OCI-LY7 (cell line): Measurements from ENCODE around the gene DCAF5. TPM values are rescaled to one million over a fixed set of nuclear protein-coding genes. Genes with fewer than 3 reads are reported as not detected.

Experiments used
- BruUV-seq: library from RNA; stranded (reverse); fragments of 400-500 nt; replicated peaks from 2 replicates; lab custom pipeline; 2021; lab: Mats Ljungman, UMichigan
- CTCF ChIA-PET: fragments of 300-600 bp; sonication (Branson Sonifier 250); formaldehyde crosslinking; loops from one replicate; lab custom pipeline; 2022; ENCODE audit warnings: antibody characterized with exemption; ENCODE audit not compliant: unreplicated experiment; lab: Charles Lee
- POLR2A ChIA-PET: fragments of 300-600 bp; sonication (Branson Sonifier 250); formaldehyde crosslinking; loops from one replicate; lab custom pipeline; 2022; ENCODE audit warnings: antibody characterized with exemption; lab: Charles Lee
- DNase-seq: peaks from one replicate; pipeline ENCODE4 v3.0.0-alpha.2; 2015; ENCODE audit warnings: low spot score
- H2AFZ ChIP-seq: fragments of 200-600 bp; sonication (generic), shearing (Covaris generic); 2 replicates; pipeline ENCODE4 v1.6.1; 2014; ENCODE audit warnings: mild to moderate bottlenecking, antibody characterized with exemption, low read length, moderate library complexity
- H3K27ac ChIP-seq: fragments of 200-600 bp; sonication (generic); 2 replicates; pipeline ENCODE4 v1.5.1; 2014; ENCODE audit warnings: mixed run types, low read depth, mild to moderate bottlenecking, moderate library complexity, low read length, inconsistent platforms; ENCODE audit not compliant: poor library complexity, severe bottlenecking
- H3K36me3 ChIP-seq: fragments of 200-600 bp; sonication (generic); 2 replicates; pipeline ENCODE4 v1.6.1; 2014; ENCODE audit warnings: mild to moderate bottlenecking, antibody characterized with exemption, low read length, moderate library complexity, mixed read lengths; ENCODE audit not compliant: insufficient read depth
- H3K4me1 ChIP-seq: fragments of 200-600 bp; sonication (generic); 2 replicates; pipeline ENCODE4 v1.5.1; 2014; ENCODE audit warnings: mild to moderate bottlenecking, low read length; ENCODE audit not compliant: insufficient read depth, poor library complexity, severe bottlenecking
- H3K4me2 ChIP-seq: fragments of 200-600 bp; sonication (generic); 2 replicates; pipeline ENCODE4 v1.6.1; 2014; ENCODE audit warnings: mild to moderate bottlenecking, low read length
- H3K4me3 ChIP-seq: fragments of 200-600 bp; sonication (generic); 2 replicates; pipeline ENCODE4 v1.5.1; 2014; ENCODE audit warnings: mild to moderate bottlenecking, low read depth, low read length; ENCODE audit not compliant: poor library complexity, severe bottlenecking
- H3K79me2 ChIP-seq: fragments of 200-600 bp; sonication (generic); 2 replicates; pipeline ENCODE4 v1.6.1; 2016; ENCODE audit warnings: low read depth, mild to moderate bottlenecking, low read length, moderate library complexity, mixed read lengths; ENCODE audit not compliant: insufficient read depth
- H3K9me2 ChIP-seq: fragments of 200-600 bp; sonication (generic); 2 replicates; pipeline ENCODE4 v1.6.1; 2016; ENCODE audit warnings: mild to moderate bottlenecking, low read length, mixed read lengths; ENCODE audit not compliant: insufficient read depth
- H3K9me3 ChIP-seq: fragments of 200-600 bp; sonication (generic); 2 replicates; pipeline ENCODE4 v1.6.1; 2014; ENCODE audit warnings: mild to moderate bottlenecking, mixed run types, low read length, mixed read lengths
- H4K20me1 ChIP-seq: fragments of 200-600 bp; sonication (generic); 2 replicates; pipeline ENCODE4 v1.6.1; 2014; ENCODE audit warnings: mild to moderate bottlenecking, antibody characterized with exemption, low read length, moderate library complexity, mixed read lengths; ENCODE audit not compliant: insufficient read depth
- EZH2phosphoT487 ChIP-seq: fragments of 200-600 bp; sonication (generic); IDR thresholded peaks from 2 replicates; pipeline ENCODE4 v1.6.1; 2018; ENCODE audit warnings: low read depth, borderline replicate concordance, mild to moderate bottlenecking, mixed run types, antibody characterized with exemption, low read length, moderate library complexity, mixed read lengths
- intact Hi-C: fragments of 100-400 bp; cut with micrococcal nuclease; formaldehyde crosslinking; loops from one replicate; pipeline ENCODE4 v1.10.0; 2022; ENCODE audit not compliant: unreplicated experiment
- total RNA-seq, 2 experiments: library from RNA; depleted of rRNA in 1 of 2; stranded (reverse); fragments of >200 nt in 1 of 2; shearing (Covaris generic) in 1 of 2; gene quantifications; 2 replicates each; pipeline ENCODE4 v1.2.3, GENCODE V29; 2014 to 2022
- TF ChIP-seq, protein P1 (sequence below): fragments of 200-600 bp; sonication (generic); conservative IDR thresholded peaks from 2 replicates; pipeline ENCODE4 v1.5.1; 2014; ENCODE audit warnings: mild to moderate bottlenecking, antibody characterized with exemption, low read length, moderate library complexity, mixed read lengths

DCAF5 gene
- total RNA-seq, 2 experiments from 2014 or later: 23.1 to 46.0 TPM

DNA sequence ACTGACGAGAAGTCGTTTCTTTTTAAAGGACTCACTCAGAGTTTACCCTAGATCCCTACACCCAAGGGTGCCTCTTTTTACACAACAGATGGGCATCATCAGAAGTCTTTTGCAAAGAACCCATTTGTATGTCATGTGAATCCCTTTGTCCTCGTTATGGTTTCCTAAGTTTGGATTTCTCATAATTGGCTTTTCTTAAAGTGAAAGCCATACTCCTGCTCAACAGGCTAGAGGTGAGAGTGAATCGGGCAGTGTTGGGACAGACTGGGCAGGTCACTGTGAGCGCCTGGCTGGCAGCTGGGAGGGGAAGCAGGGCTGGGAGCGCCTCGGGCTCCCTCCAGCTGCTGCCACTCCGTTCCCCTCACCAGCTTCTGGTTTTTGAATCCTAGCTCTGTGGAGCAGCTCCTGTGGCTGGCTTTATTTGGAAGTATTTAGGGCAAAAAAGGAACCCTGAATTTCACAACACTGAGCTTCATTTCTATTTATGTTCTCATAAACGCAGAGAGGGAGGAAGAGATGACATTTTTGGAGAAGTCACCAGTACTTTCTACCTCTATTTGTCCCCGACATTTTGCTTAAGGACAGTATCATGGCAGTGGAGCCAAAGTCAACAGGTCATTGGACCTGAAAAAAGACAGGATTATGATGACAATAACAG lies 110.0 kb downstream of the DCAF5 start:
- no peaks in the 10 kb centered on the region for H3K36me3 ChIP-seq
- CTCF ChIA-PET: no interaction called here
- H3K4me2 ChIP-seq: no peak overlapping the region

DNA sequence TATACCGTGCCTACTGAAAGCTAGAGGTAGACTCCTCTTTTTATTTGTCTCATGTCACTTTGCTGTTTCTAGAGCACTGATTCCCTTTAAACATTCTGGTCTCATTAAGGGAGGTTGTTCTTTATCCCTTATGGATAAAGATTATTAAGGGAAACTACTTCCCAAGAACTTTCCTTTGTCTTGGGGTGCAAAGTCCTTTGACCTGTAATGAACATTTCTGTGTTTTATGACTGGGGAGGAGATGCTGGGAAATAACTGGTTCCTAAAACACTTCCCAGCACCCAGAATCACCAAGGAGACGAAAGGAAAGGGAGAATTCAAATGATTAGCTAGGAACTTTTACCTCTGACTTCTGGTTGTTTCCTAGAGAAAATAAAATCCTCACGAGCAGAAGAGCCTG lies 110.6 kb downstream of the DCAF5 start:
- ChIA-PET CTCF (no interaction called here), POLR2A (no interaction called here)
- no peak for DNase-seq
- H3K4me2 ChIP-seq: no peak overlapping the region
- no peak overlapping the region for H3K4me3 ChIP-seq
- no peaks in the 10 kb centered on the region for H3K79me2 ChIP-seq
- no peak overlapping the region for H2AFZ ChIP-seq
- no peaks in the 10 kb centered on the region for H3K9me3 ChIP-seq
- H3K9me2 ChIP-seq: no peaks in the 10 kb centered on the region
- H3K4me1 ChIP-seq: no peaks in the 10 kb centered on the region
- no peaks in the 10 kb centered on the region for H3K36me3 ChIP-seq
- H4K20me1 ChIP-seq: no peaks in the 10 kb centered on the region
- TF ChIP-seq, protein P1, sequence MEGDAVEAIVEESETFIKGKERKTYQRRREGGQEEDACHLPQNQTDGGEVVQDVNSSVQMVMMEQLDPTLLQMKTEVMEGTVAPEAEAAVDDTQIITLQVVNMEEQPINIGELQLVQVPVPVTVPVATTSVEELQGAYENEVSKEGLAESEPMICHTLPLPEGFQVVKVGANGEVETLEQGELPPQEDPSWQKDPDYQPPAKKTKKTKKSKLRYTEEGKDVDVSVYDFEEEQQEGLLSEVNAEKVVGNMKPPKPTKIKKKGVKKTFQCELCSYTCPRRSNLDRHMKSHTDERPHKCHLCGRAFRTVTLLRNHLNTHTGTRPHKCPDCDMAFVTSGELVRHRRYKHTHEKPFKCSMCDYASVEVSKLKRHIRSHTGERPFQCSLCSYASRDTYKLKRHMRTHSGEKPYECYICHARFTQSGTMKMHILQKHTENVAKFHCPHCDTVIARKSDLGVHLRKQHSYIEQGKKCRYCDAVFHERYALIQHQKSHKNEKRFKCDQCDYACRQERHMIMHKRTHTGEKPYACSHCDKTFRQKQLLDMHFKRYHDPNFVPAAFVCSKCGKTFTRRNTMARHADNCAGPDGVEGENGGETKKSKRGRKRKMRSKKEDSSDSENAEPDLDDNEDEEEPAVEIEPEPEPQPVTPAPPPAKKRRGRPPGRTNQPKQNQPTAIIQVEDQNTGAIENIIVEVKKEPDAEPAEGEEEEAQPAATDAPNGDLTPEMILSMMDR: no peak
- no peak for TF ChIP-seq EZH2phosphoT487
- intact Hi-C loops: no loop called here
- no TSS peak for BruUV-seq
- H3K27ac ChIP-seq: no peak overlapping the region

More for the DNA sequence above, 110.0 kb downstream of the DCAF5 start:
- no peaks in the 10 kb centered on the region for H3K9me2 ChIP-seq
- H3K9me3 ChIP-seq: no peaks in the 10 kb centered on the region
- H3K4me1 ChIP-seq: no peaks in the 10 kb centered on the region
- no peak for DNase-seq
- H4K20me1 ChIP-seq: no peaks in the 10 kb centered on the region
- no peak overlapping the region for H3K27ac ChIP-seq
- TF ChIP-seq, protein P1: no peak
- no peak for TF ChIP-seq EZH2phosphoT487
- BruUV-seq: no TSS peak
- H3K79me2 ChIP-seq: no peaks in the 10 kb centered on the region
- intact Hi-C loops: no loop called here
- no peak overlapping the region for H3K4me3 ChIP-seq
- no peak overlapping the region for H2AFZ ChIP-seq
- POLR2A ChIA-PET: interaction anchor here (0.6 kb wide), 2 partner anchors 360 to 632 kb away, joined by 3 to 4 read pairs; no protein-coding TSS in a partner anchor

- H3K4me3 ChIP-seq: no peak overlapping the region
- no peaks in the 10 kb centered on the region for H3K4me1 ChIP-seq
- H3K4me2 ChIP-seq: no peak overlapping the region
- DNase-seq: no peak
- POLR2A ChIA-PET: no interaction called here
- H4K20me1 ChIP-seq: no peaks in the 10 kb centered on the region
- BruUV-seq: no TSS peak
- H3K79me2 ChIP-seq: no peaks in the 10 kb centered on the region
- intact Hi-C loops: no loop called here
- no peaks in the 10 kb centered on the region for H3K9me3 ChIP-seq
- H3K9me2 ChIP-seq: no peaks in the 10 kb centered on the region
- no peak overlapping the region for H2AFZ ChIP-seq
- no peak overlapping the region for H3K27ac ChIP-seq
- TF ChIP-seq, protein P1: no peak
- no peak for TF ChIP-seq EZH2phosphoT487
- H3K36me3 ChIP-seq: no peaks in the 10 kb centered on the region
- CTCF ChIA-PET: no interaction called here
Measured at GRCh38 chr14:69041783-69042182, 111.1 kb downstream of the DCAF5 start.
